Gastrocnemius medialis (tissue), 4 donors: ENCODE measurements around the gene ZBTB12. TPM values are rescaled to one million over a fixed set of nuclear protein-coding genes. Genes with fewer than 3 reads are reported as not detected.
"Not testable (repeated sequence)": the region's sequence is repeated elsewhere in the genome, so short reads cannot be mapped to it uniquely, and the experiment has no call there.

Experiments used
- ATAC-seq, 2 donors: fragments of 150-250 bp; one replicate each; pipeline ENCODE4 v1.9.1; 2016
- DNase-seq, 2 donors: peaks; one replicate each; pipeline ENCODE4 v3.0.0-alpha.2; 2019
- H3K27ac ChIP-seq, 4 donors: fragments of 200-600 bp; sonication (generic); 1 replicate in 1 of 4; 2 replicates in 3 of 4; pipeline ENCODE4 v1.5.1; 2016 to 2018; ENCODE audit warnings: mild to moderate bottlenecking in 2 of 4, moderate library complexity in 1 of 4
- H3K27me3 ChIP-seq, 3 donors: fragments of 200-600 bp; sonication (generic) in 2 of 3; 1 replicate in 1 of 3; 2 replicates in 2 of 3; pipeline versions ENCODE4 v1.5.1 to v1.6.0; 2016 to 2019; ENCODE audit warnings: mild to moderate bottlenecking in 1 of 3, moderate library complexity in 1 of 3
- H3K36me3 ChIP-seq, 2 donors: fragments of 200-600 bp; sonication (generic) in 1 of 2; one replicate each; pipeline ENCODE4 v1.5.1; 2017 to 2018
- H3K4me1 ChIP-seq, 2 donors: fragments of 200-600 bp; sonication (generic) in 1 of 2; one replicate each; pipeline ENCODE4 v1.5.1; 2016 to 2017; ENCODE audit warnings: mild to moderate bottlenecking in 2 of 2
- H3K4me3 ChIP-seq, 4 donors: fragments of 200-600 bp; sonication (generic) in 3 of 4; 1 replicate in 1 of 4; 2 replicates in 3 of 4; pipeline ENCODE4 v1.5.1; 2016 to 2019; ENCODE audit warnings: mild to moderate bottlenecking in 2 of 4
- H3K9me3 ChIP-seq, 3 donors: fragments of 200-600 bp; sonication (generic) in 2 of 3; 1 replicate in 1 of 3; 2 replicates in 2 of 3; pipeline ENCODE4 v1.5.1; 2016 to 2019
- CTCF ChIP-seq, 5 experiments: fragments of 450-650 bp in 3 of 5; fragments of 200-600 bp in 2 of 5; sonication (generic) in 2 of 5; IDR thresholded peaks in 4 of 5; conservative IDR thresholded peaks in 1 of 5; 1 replicate in 4 of 5; 2 replicates in 1 of 5; pipeline ENCODE4 v1.5.1; 2016 to 2019; ENCODE audit warnings: antibody characterized with exemption in 5 of 5, mild to moderate bottlenecking in 3 of 5, moderate library complexity in 3 of 5
- POLR2A ChIP-seq, 2 donors: fragments of 450-650 bp; IDR thresholded peaks; one replicate each; pipeline ENCODE4 v1.6.1; 2017; ENCODE audit warnings: antibody characterized with exemption in 2 of 2, mild to moderate bottlenecking in 2 of 2, moderate library complexity in 2 of 2
- in situ Hi-C, 4 donors: fragments of 200-750 bp; cut with MboI; loops; one replicate each; pipeline versions ENCODE4 v1.15.0 to v1.8.0; 2017; ENCODE audit warnings: low sequenced_read_pairs in 4 of 4
- intact Hi-C: fragments of 100-400 bp; cut with DNase I; formaldehyde crosslinking; loops from one replicate; pipeline ENCODE4 v1.15.1; 2023; ENCODE audit warnings: low total_unique reads
- total RNA-seq, 4 donors: library from RNA; depleted of rRNA; stranded (reverse); fragments of >200 nt; gene quantifications; one replicate each; pipeline versions ENCODE4 v1.1.0 to v1.2.3, GENCODE V29; 2016

ZBTB12 gene
- total RNA-seq, 4 donors from 2014 or later = 0.26 TPM; not detected in 3

GRCh38 chr6:31933537-31933936 lies 31.7 kb upstream of the ZBTB12 start:
- Histone ChIP-seq H3K9me3 (no peaks in the 10 kb centered on the region), H3K36me3 (no peaks in the 10 kb centered on the region), H3K4me1 (no peaks in the 10 kb centered on the region), H3K27me3 (no peaks in the 10 kb centered on the region), H3K4me3 (no peak overlapping the region), H3K27ac (no peak overlapping the region)
- DNase-seq = no peak
- in situ Hi-C loops (no loop called here), intact Hi-C loops (no loop called here)
- ATAC-seq = no peak
- TF ChIP-seq POLR2A (IDR thresholded peaks at IDR 0.05) = no peak
- no peak for TF ChIP-seq CTCF (IDR thresholded peaks at IDR 0.05 in 4 of 5, conservative IDR thresholded peaks at IDR 0.05 in 1 of 5)

GRCh38 chr6:31932137-31932536 lies 30.3 kb upstream of the ZBTB12 start:
- ATAC-seq, H3K9me3 ChIP-seq, in situ Hi-C loops, H3K27ac ChIP-seq, H3K36me3 ChIP-seq, H3K4me3 ChIP-seq, DNase-seq, H3K27me3 ChIP-seq, intact Hi-C loops, H3K4me1 ChIP-seq: not testable (repeated sequence)

GRCh38 chr6:31930962-31931361 lies 29.1 kb upstream of the ZBTB12 start:
- DNase-seq (no peak), ATAC-seq (no peak)
- no peaks in the 10 kb centered on the region for H3K4me1 ChIP-seq
- TF ChIP-seq POLR2A (IDR thresholded peaks at IDR 0.05) (no peak), CTCF (IDR thresholded peaks at IDR 0.05 in 4 of 5, conservative IDR thresholded peaks at IDR 0.05 in 1 of 5) (no peak)
- H3K9me3 ChIP-seq = no peaks in the 10 kb centered on the region
- no peak overlapping the region for H3K27ac ChIP-seq
- intact Hi-C loops (no loop called here), in situ Hi-C loops (no loop called here)
- H3K36me3 ChIP-seq = no peaks in the 10 kb centered on the region
- no peaks in the 10 kb centered on the region for H3K27me3 ChIP-seq
- H3K4me3 ChIP-seq = no peak overlapping the region

- no peak overlapping the region for H3K27ac ChIP-seq
- no peak overlapping the region for H3K4me3 ChIP-seq
- intact Hi-C loops = no loop called here
- H3K27me3 ChIP-seq = no peaks in the 10 kb centered on the region
- H3K9me3 ChIP-seq = no peaks in the 10 kb centered on the region
- in situ Hi-C loops = no loop called here
- DNase-seq (no peak), ATAC-seq (no peak)
- H3K4me1 ChIP-seq = no peaks in the 10 kb centered on the region
- H3K36me3 ChIP-seq = no peaks in the 10 kb centered on the region
- TF ChIP-seq CTCF (IDR thresholded peaks at IDR 0.05 in 4 of 5, conservative IDR thresholded peaks at IDR 0.05 in 1 of 5) (no peak), POLR2A (IDR thresholded peaks at IDR 0.05) (no peak)
Measured at GRCh38 chr6:31928672-31928939, 26.7 kb upstream of the ZBTB12 start.

- Histone ChIP-seq H3K9me3 (no peaks in the 10 kb centered on the region), H3K4me3 (peak overlapping the region in 2 of 4 donors; percentile 12 to 17), H3K27me3 (no peaks in the 10 kb centered on the region), H3K4me1 (no peaks in the 10 kb centered on the region), H3K36me3 (no peaks in the 10 kb centered on the region), H3K27ac (no peak overlapping the region)
- in situ Hi-C loops (no loop called here), intact Hi-C loops (no loop called here)
- TF ChIP-seq POLR2A (IDR thresholded peaks at IDR 0.05) (no peak), CTCF (IDR thresholded peaks at IDR 0.05 in 4 of 5, conservative IDR thresholded peaks at IDR 0.05 in 1 of 5) (no peak)
- no peak for ATAC-seq
- DNase-seq = no peak
Measured at GRCh38 chr6:31927863-31928671, 26.2 kb upstream of the ZBTB12 start.
